Mesenchymal stem cell (in vitro differentiated cells and primary cell): Measurements from ENCODE around the gene KRT75.
"Not testable (repeated sequence)": the region's sequence is repeated elsewhere in the genome, so short reads cannot be mapped to it uniquely, and the experiment has no call there.

ENCODE experiments used
- DNase-seq: peaks from one replicate; pipeline ENCODE4 v3.0.0-alpha.2; 2013
- H2AFZ ChIP-seq: one replicate; pipeline ENCODE4 v1.6.1; 2013; ENCODE audit warnings: low read depth, mild to moderate bottlenecking, control low read depth, inconsistent platforms, low read length, moderate library complexity
- H2AK5ac ChIP-seq: 2 replicates; pipeline ENCODE4 v1.6.1; 2013; ENCODE audit warnings: low read length, moderate library complexity, mild to moderate bottlenecking, inconsistent platforms; ENCODE audit not compliant: severe bottlenecking
- H2BK120ac ChIP-seq: one replicate; pipeline ENCODE4 v1.6.1; 2013; ENCODE audit warnings: low read depth, mild to moderate bottlenecking, inconsistent platforms, low read length, moderate library complexity
- H2BK12ac ChIP-seq, 2 experiments: one replicate each; pipeline ENCODE4 v1.6.1; 2013; ENCODE audit warnings: inconsistent platforms in 2 of 2, low read length in 2 of 2, mild to moderate bottlenecking in 2 of 2, moderate library complexity in 2 of 2, control low read depth in 1 of 2
- H2BK15ac ChIP-seq: one replicate; pipeline ENCODE4 v1.6.1; 2013; ENCODE audit warnings: mild to moderate bottlenecking, low read depth, inconsistent platforms; ENCODE audit not compliant: poor library complexity, severe bottlenecking
- H2BK5ac ChIP-seq: 2 replicates; pipeline ENCODE4 v1.6.1; 2013; ENCODE audit warnings: low read depth, mild to moderate bottlenecking, low read length, control low read depth, inconsistent platforms; ENCODE audit not compliant: poor library complexity, severe bottlenecking
- H3K14ac ChIP-seq, 2 experiments: one replicate each; pipeline ENCODE4 v1.6.1; 2013; ENCODE audit warnings: inconsistent platforms in 2 of 2, low read length in 2 of 2, control low read depth in 1 of 2, mild to moderate bottlenecking in 1 of 2, moderate library complexity in 1 of 2
- H3K18ac ChIP-seq, 2 experiments: one replicate each; pipeline ENCODE4 v1.6.1; 2013; ENCODE audit warnings: inconsistent platforms in 2 of 2, low read length in 2 of 2, control low read depth in 1 of 2, low read depth in 1 of 2, mild to moderate bottlenecking in 1 of 2
- H3K23ac ChIP-seq, 2 experiments: one replicate each; pipeline ENCODE4 v1.6.1; 2013; ENCODE audit warnings: inconsistent platforms in 2 of 2, low read length in 2 of 2, mild to moderate bottlenecking in 2 of 2, moderate library complexity in 2 of 2, control low read depth in 1 of 2
- H3K27ac ChIP-seq: 2 replicates; pipeline ENCODE4 v1.5.1; 2013; ENCODE audit warnings: mild to moderate bottlenecking, moderate library complexity, low read length, control low read depth, inconsistent platforms; ENCODE audit not compliant: poor library complexity, severe bottlenecking
- H3K27me3 ChIP-seq, 2 experiments: 2 replicates each; pipeline versions ENCODE4 v1.6.1 to v1.7.0; 2013; ENCODE audit warnings: low read length in 2 of 2, mild to moderate bottlenecking in 2 of 2, moderate library complexity in 2 of 2, control low read depth in 1 of 2, inconsistent platforms in 1 of 2; ENCODE audit not compliant: control insufficient read depth in 1 of 2, insufficient read depth in 1 of 2
- H3K36me3 ChIP-seq, 2 experiments: 2 replicates each; pipeline versions ENCODE4 v1.6.1 to v1.7.0; 2013; ENCODE audit warnings: low read length in 2 of 2, control low read depth in 1 of 2, inconsistent platforms in 1 of 2, low read depth in 1 of 2, mild to moderate bottlenecking in 1 of 2; ENCODE audit not compliant: insufficient read depth in 2 of 2, control insufficient read depth in 1 of 2
- H3K4ac ChIP-seq, 2 experiments: one replicate each; pipeline ENCODE4 v1.6.1; 2013; ENCODE audit warnings: inconsistent platforms in 2 of 2, low read length in 2 of 2, mild to moderate bottlenecking in 2 of 2, moderate library complexity in 2 of 2, control low read depth in 1 of 2, low read depth in 1 of 2
- H3K4me1 ChIP-seq: 2 replicates; pipeline ENCODE4 v1.6.1; 2013; ENCODE audit warnings: low read depth, low read length, control low read depth; ENCODE audit not compliant: control insufficient read depth, insufficient read depth
- H3K4me2 ChIP-seq: 2 replicates; pipeline ENCODE4 v1.6.1; 2013; ENCODE audit warnings: low read length, mild to moderate bottlenecking, inconsistent platforms; ENCODE audit not compliant: poor library complexity, severe bottlenecking
- H3K4me3 ChIP-seq, 2 experiments: 2 replicates each; pipeline versions ENCODE4 v1.5.1 to v1.7.0; 2013; ENCODE audit warnings: low read length in 2 of 2, mild to moderate bottlenecking in 2 of 2, control low read depth in 1 of 2, low read depth in 1 of 2; ENCODE audit not compliant: insufficient read depth in 1 of 2
- H3K79me1 ChIP-seq: replicated peaks from 2 replicates; pipeline ENCODE4 v1.6.1; 2013; ENCODE audit warnings: mild to moderate bottlenecking, control low read depth, low read length, inconsistent platforms; ENCODE audit not compliant: poor library complexity, severe bottlenecking
- H3K9ac ChIP-seq: 2 replicates; pipeline ENCODE4 v1.7.0; 2013; ENCODE audit warnings: mild to moderate bottlenecking, low read length, moderate library complexity
- H3K9me3 ChIP-seq: 2 replicates; pipeline ENCODE4 v1.7.0; 2013; ENCODE audit warnings: mild to moderate bottlenecking, low read length; ENCODE audit not compliant: control insufficient read depth
- H4K8ac ChIP-seq: one replicate; pipeline ENCODE4 v1.6.1; 2013; ENCODE audit warnings: inconsistent platforms, mild to moderate bottlenecking, low read length, moderate library complexity
- H4K91ac ChIP-seq: one replicate; pipeline ENCODE4 v1.6.1; 2013; ENCODE audit warnings: mild to moderate bottlenecking, low read length, inconsistent platforms
- WGBS: methylation state at CpG from one replicate; pipeline ENCODE4 v1.1.7; 2013; ENCODE audit warnings: mixed read lengths; 5-methylcytosine and 5-hydroxymethylcytosine counted together

KRT75 gene

DNA sequence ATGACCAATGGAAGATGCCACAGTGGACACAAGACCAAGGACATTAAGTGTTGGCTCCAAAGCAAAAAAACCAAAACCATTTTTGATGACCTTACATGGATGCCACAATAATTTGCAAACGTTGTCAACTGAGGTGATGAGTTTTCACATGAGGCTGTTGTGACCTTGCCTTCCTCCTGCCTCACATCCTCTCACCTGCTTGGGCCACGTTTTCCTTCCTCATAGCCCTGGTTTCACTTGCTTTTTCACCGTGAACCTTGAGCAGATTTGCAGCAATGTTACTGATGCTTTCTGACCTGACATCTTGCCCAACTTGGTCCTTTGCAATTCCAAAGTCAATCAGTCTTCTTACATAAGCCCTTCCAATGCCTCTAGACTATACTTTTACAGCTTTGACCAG is 14.1 kb upstream of the KRT75 start:
- no peak overlapping the region for H4K8ac ChIP-seq
- peaks cover 11 to 56% of the 10 kb centered on the region in 2 experiments for H3K27me3 ChIP-seq
- no peaks in the 10 kb centered on the region for H3K79me1 ChIP-seq
- H3K9me3 ChIP-seq: no peaks in the 10 kb centered on the region
- H3K18ac ChIP-seq: no peak overlapping the region
- no peak overlapping the region for H3K23ac ChIP-seq
- no peak for DNase-seq
- 63% methylated on average over 3 of the region's 3 CpGs for WGBS
- no peak overlapping the region for H3K4me3 ChIP-seq
- no peak overlapping the region for H3K4ac ChIP-seq
- H2BK120ac ChIP-seq: no peak overlapping the region
- no peaks in the 10 kb centered on the region for H3K36me3 ChIP-seq
- H2AK5ac ChIP-seq: no peak overlapping the region
- H2BK15ac ChIP-seq: no peak overlapping the region
- no peak overlapping the region for H2AFZ ChIP-seq
- H3K4me2 ChIP-seq: no peak overlapping the region
- no peak overlapping the region for H3K27ac ChIP-seq
- H2BK12ac ChIP-seq: no peak overlapping the region
- H3K14ac ChIP-seq: no peak overlapping the region
- H3K9ac ChIP-seq: no peak overlapping the region
- H2BK5ac ChIP-seq: no peak overlapping the region
- H3K4me1 ChIP-seq: no peaks in the 10 kb centered on the region
- H4K91ac ChIP-seq: no peak overlapping the region

DNA sequence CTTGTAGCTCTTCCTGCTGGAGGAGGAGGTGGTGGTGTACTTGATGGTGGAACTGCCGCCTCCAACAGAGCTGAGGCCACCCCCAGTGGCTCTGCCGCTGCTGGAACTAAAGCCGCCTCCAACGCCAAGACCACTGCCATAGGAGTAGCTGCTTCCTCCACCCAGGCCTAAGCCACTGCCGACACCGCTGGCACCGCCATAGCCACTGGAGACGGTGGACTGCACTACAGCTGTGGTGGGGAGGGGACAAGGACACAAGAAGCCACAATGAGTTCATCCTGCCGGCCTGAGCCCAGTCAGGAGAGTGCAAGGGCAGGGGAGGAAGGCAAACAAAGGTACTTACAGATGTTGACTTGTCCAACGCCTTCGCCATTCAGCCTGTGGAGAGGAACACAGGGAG is 13.0 kb upstream of the KRT75 start:
- H3K27me3 ChIP-seq: peaks cover 11 to 52% of the 10 kb centered on the region in 2 experiments
- not testable (repeated sequence) for H4K8ac ChIP-seq, H3K23ac ChIP-seq, H4K91ac ChIP-seq, H3K4ac ChIP-seq, H2BK120ac ChIP-seq, H3K9me3 ChIP-seq, DNase-seq, H2AK5ac ChIP-seq, H3K4me2 ChIP-seq, H2AFZ ChIP-seq, H3K4me3 ChIP-seq, H3K14ac ChIP-seq, H2BK5ac ChIP-seq, H2BK15ac ChIP-seq, H3K4me1 ChIP-seq, H3K27ac ChIP-seq, H2BK12ac ChIP-seq, H3K79me1 ChIP-seq, H3K36me3 ChIP-seq, H3K18ac ChIP-seq, H3K9ac ChIP-seq
- 85% methylated on average over 11 of the region's 11 CpGs for WGBS

DNA sequence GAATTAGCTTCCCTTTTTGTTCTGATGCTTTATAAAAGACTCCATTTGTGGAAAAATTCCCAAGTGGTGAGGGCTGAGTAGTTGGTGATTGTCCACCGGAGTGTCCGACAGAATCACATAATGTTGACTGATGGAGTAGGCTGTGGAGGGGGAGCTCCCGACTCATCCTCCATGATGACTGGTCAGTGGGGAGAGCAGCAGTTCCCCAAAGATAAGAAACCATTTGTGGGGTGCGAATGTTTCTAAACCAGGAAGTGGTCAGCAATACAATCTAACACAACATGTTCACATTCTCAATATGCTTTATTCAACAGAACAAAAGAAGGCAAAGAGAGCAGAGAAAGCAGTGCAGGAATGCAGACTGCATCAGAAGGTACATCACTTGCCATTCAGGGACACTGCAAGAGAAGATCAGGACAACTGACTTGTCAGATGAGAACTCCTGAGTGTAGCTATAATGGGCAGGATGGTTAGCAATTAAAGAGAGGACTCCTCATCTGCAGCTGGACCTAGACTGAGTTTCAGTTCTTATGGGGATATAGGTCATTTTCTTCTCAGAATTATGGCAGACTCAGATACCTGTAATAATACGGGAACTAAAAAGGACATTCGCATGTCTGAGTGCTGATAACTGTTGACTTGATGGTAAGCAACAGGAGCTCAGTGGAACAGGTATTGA is 12.3 kb upstream of the KRT75 start:
- Histone ChIP-seq H2AFZ (no peak overlapping the region), H3K4me3 (no peak overlapping the region), H3K27me3 (peaks cover 18 to 50% of the 10 kb centered on the region in 2 experiments), H3K14ac (no peak overlapping the region), H2BK5ac (no peak overlapping the region), H3K18ac (no peak overlapping the region), H3K79me1 (no peaks in the 10 kb centered on the region), H3K23ac (no peak overlapping the region), H3K9ac (no peak overlapping the region), H3K4me2 (no peak overlapping the region), H2BK12ac (no peak overlapping the region), H2AK5ac (no peak overlapping the region), H4K8ac (no peak overlapping the region), H3K27ac (no peak overlapping the region), H2BK15ac (no peak overlapping the region), H3K36me3 (no peaks in the 10 kb centered on the region), H2BK120ac (no peak overlapping the region), H4K91ac (no peak overlapping the region), H3K9me3 (no peaks in the 10 kb centered on the region), H3K4me1 (no peaks in the 10 kb centered on the region), H3K4ac (no peak overlapping the region)
- WGBS: 93% methylated on average over 5 of the region's 6 CpGs
- DNase-seq: no peak

DNA sequence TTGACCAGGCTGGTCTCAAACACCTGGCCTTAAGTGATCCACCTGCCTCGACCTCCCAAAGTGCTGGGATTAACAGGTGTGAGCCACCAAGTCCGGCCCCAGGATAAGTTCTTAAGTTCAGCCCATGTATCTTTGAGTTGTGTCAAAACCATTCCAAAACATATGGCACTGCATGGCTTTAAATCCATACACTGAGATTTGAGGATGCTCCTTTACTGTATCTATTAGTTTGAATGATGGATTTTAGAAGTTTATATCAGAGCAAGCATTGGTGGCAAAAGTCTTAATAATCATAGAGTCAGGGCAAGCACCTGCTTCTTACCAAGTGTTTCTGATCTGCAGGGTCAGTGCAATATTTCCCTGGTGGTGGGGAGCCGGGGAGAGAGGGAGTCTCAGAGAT is 11.7 kb upstream of the KRT75 start:
- Histone ChIP-seq H3K14ac (no peak overlapping the region), H3K9me3 (no peaks in the 10 kb centered on the region), H2AK5ac (no peak overlapping the region), H4K8ac (no peak overlapping the region), H3K36me3 (no peaks in the 10 kb centered on the region), H3K18ac (no peak overlapping the region), H3K4ac (no peak overlapping the region), H2BK5ac (no peak overlapping the region), H2AFZ (no peak overlapping the region), H2BK120ac (no peak overlapping the region), H3K27ac (no peak overlapping the region), H4K91ac (no peak overlapping the region), H3K9ac (no peak overlapping the region), H3K4me3 (no peak overlapping the region), H3K27me3 (peaks cover 21 to 50% of the 10 kb centered on the region in 2 experiments), H3K79me1 (no peaks in the 10 kb centered on the region), H3K4me1 (no peaks in the 10 kb centered on the region), H2BK12ac (no peak overlapping the region), H2BK15ac (no peak overlapping the region), H3K4me2 (no peak overlapping the region), H3K23ac (no peak overlapping the region)
- 30% methylated on average over 3 of the region's 3 CpGs for WGBS
- no peak for DNase-seq
